Trophoblast cell (in vitro differentiated cells and primary cell): ENCODE results near the gene TUBB.

Experiments
- DNase-seq, 2 donors: peaks; one replicate each; pipeline ENCODE4 v3.0.0-alpha.2; 2016
- H2AFZ ChIP-seq: 2 replicates; pipeline ENCODE4 v1.6.1; 2013; ENCODE audit warnings: low read length, moderate library complexity, mild to moderate bottlenecking; ENCODE audit not compliant: insufficient read depth, poor library complexity
- H2AK5ac ChIP-seq: 2 replicates; pipeline ENCODE4 v1.6.1; 2013; ENCODE audit warnings: mild to moderate bottlenecking, low read length
- H2BK120ac ChIP-seq: 2 replicates; pipeline ENCODE4 v1.6.1; 2013; ENCODE audit warnings: low read length, mild to moderate bottlenecking, moderate library complexity; ENCODE audit not compliant: insufficient read depth, poor library complexity
- H2BK12ac ChIP-seq: 2 replicates; pipeline ENCODE4 v1.6.1; 2013; ENCODE audit warnings: mild to moderate bottlenecking, low read length, moderate library complexity
- H2BK5ac ChIP-seq: 2 replicates; pipeline ENCODE4 v1.6.1; 2013; ENCODE audit warnings: low read length, low read depth, moderate library complexity, mild to moderate bottlenecking; ENCODE audit not compliant: poor library complexity
- H3K14ac ChIP-seq: 2 replicates; pipeline ENCODE4 v1.6.1; 2013; ENCODE audit warnings: mild to moderate bottlenecking, low read length
- H3K18ac ChIP-seq: 2 replicates; pipeline ENCODE4 v1.6.1; 2013; ENCODE audit warnings: mild to moderate bottlenecking, low read length
- H3K23ac ChIP-seq: 2 replicates; pipeline ENCODE4 v1.6.1; 2013; ENCODE audit warnings: low read length
- H3K27ac ChIP-seq: 2 replicates; pipeline ENCODE4 v1.5.1; 2013; ENCODE audit warnings: low read depth, mild to moderate bottlenecking, inconsistent platforms, low read length, moderate library complexity
- H3K27me3 ChIP-seq: 2 replicates; pipeline ENCODE4 v1.6.1; 2013; ENCODE audit warnings: inconsistent platforms, mild to moderate bottlenecking, low read length, moderate library complexity; ENCODE audit not compliant: insufficient read depth
- H3K36me3 ChIP-seq, 2 experiments: 1 replicate in 1 of 2; 2 replicates in 1 of 2; pipeline ENCODE4 v1.6.1; 2013; ENCODE audit warnings: low read length in 2 of 2, mild to moderate bottlenecking in 2 of 2, moderate library complexity in 1 of 2; ENCODE audit not compliant: insufficient read depth in 2 of 2, control insufficient read depth in 1 of 2
- H3K4ac ChIP-seq: 2 replicates; pipeline ENCODE4 v1.6.1; 2013; ENCODE audit warnings: low read depth, mild to moderate bottlenecking, low read length, moderate library complexity
- H3K4me1 ChIP-seq, 2 experiments: 1 replicate in 1 of 2; 2 replicates in 1 of 2; pipeline ENCODE4 v1.6.1; 2013; ENCODE audit warnings: low read length in 2 of 2, mild to moderate bottlenecking in 2 of 2, moderate library complexity in 1 of 2; ENCODE audit not compliant: insufficient read depth in 2 of 2, control insufficient read depth in 1 of 2
- H3K4me2 ChIP-seq: 2 replicates; pipeline ENCODE4 v1.6.1; 2013; ENCODE audit warnings: inconsistent platforms, mild to moderate bottlenecking, low read length, moderate library complexity
- H3K4me3 ChIP-seq: 2 replicates; pipeline ENCODE4 v1.5.1; 2013; ENCODE audit warnings: mild to moderate bottlenecking, low read depth, low read length, inconsistent platforms
- H3K79me1 ChIP-seq: one replicate; pipeline ENCODE4 v1.6.1; 2013; ENCODE audit warnings: low read length
- H3K79me2 ChIP-seq: 2 replicates; pipeline ENCODE4 v1.6.1; 2013; ENCODE audit warnings: low read length, mild to moderate bottlenecking; ENCODE audit not compliant: control insufficient read depth, insufficient read depth, poor library complexity
- H3K9ac ChIP-seq: 2 replicates; pipeline ENCODE4 v1.6.1; 2013; ENCODE audit warnings: mild to moderate bottlenecking, low read length
- H3K9me3 ChIP-seq: 2 replicates; pipeline ENCODE4 v1.6.1; 2013; ENCODE audit warnings: low read depth, mild to moderate bottlenecking, control low read depth, inconsistent platforms, low read length; ENCODE audit not compliant: insufficient read depth
- H4K12ac ChIP-seq: 2 replicates; pipeline ENCODE4 v1.6.1; 2013; ENCODE audit warnings: low read depth, mild to moderate bottlenecking, low read length, moderate library complexity
- H4K8ac ChIP-seq: 2 replicates; pipeline ENCODE4 v1.6.1; 2013; ENCODE audit warnings: low read depth, mild to moderate bottlenecking, low read length, moderate library complexity
- H4K91ac ChIP-seq: one replicate; pipeline ENCODE4 v1.6.1; 2013; ENCODE audit warnings: low read depth, mild to moderate bottlenecking, low read length, moderate library complexity
- WGBS: extraction: QIAGEN DNeasy Blood & Tissue Kit; methylation state at CpG from one replicate; pipeline ENCODE4 v1.1.7; 2013; ENCODE audit warnings: missing lambda C conversion rate; ENCODE audit not compliant: insufficient read length, insufficient coverage; ENCODE audit errors: extremely low coverage; 5-methylcytosine and 5-hydroxymethylcytosine counted together

TUBB gene

DNA sequence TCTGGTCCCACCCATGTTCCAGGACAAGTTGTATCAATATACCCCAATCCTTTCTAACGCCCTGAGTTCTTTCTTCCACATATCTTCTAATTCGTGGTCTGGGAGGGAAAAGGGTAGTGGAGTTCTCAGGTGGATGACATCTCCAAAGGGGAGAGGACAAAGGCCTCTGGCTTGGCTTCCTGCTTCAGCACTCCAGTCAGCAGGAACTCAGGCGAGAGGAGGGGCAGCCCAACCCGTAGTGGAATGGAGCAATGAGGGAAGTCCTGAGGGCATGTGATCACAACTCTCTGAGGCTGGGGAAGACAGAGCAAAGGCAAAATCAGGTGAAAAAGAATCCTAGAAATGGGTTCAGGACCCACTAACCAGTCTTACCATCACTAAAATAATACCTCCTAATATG is 19.8 kb upstream of the TUBB start:
- Histone ChIP-seq H3K4me3 (no peak overlapping the region), H3K79me1 (no peaks in the 10 kb centered on the region), H3K23ac (no peak overlapping the region), H3K27me3 (no peaks in the 10 kb centered on the region), H3K79me2 (no peaks in the 10 kb centered on the region), H2BK120ac (no peak overlapping the region), H3K4me2 (no peak overlapping the region), H4K91ac (no peak overlapping the region), H3K9me3 (no peaks in the 10 kb centered on the region), H3K9ac (no peak overlapping the region), H3K18ac (no peak overlapping the region), H3K27ac (no peak overlapping the region), H3K36me3 (peaks cover 20 to 27% of the 10 kb centered on the region in 2 experiments), H2BK12ac (no peak overlapping the region), H2BK5ac (no peak overlapping the region), H2AK5ac (no peak overlapping the region), H3K14ac (no peak overlapping the region), H2AFZ (no peak overlapping the region), H3K4me1 (peaks cover 10 to 18% of the 10 kb centered on the region in 2 experiments), H4K8ac (no peak overlapping the region), H4K12ac (no peak overlapping the region), H3K4ac (no peak overlapping the region)
- WGBS = no CpG with 5 or more reads among the region's 4 CpGs
- peak; percentile 78 to 85 for DNase-seq

DNA sequence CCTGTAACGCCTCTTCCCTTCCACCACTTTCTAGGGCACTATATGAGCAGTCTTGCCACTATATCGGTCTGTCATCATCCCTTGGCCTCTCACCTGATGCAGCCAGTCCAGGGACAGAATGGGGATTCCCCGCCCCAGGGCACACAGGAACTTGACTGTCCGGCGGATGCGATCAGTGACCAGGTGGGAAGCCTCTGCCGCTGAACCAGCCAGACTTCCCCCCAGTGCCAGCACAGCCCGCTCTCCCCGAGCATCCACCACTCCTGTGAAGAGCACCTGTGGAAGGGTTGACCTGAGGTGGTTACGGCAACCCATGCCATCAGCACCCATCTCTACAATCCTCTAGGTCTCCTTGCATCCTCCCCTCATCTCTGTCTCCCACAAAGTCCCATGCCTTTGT is 17.1 kb upstream of the TUBB start:
- Histone ChIP-seq H3K4me3 (no peak overlapping the region), H3K4me2 (no peak overlapping the region), H3K18ac (no peak overlapping the region), H3K9me3 (no peaks in the 10 kb centered on the region), H4K8ac (no peak overlapping the region), H3K27me3 (no peaks in the 10 kb centered on the region), H3K36me3 (peaks cover 32 to 39% of the 10 kb centered on the region in 2 experiments), H3K79me1 (no peaks in the 10 kb centered on the region), H2BK120ac (no peak overlapping the region), H3K9ac (no peak overlapping the region), H3K27ac (no peak overlapping the region), H4K91ac (no peak overlapping the region), H2AK5ac (no peak overlapping the region), H3K4ac (no peak overlapping the region), H2BK12ac (no peak overlapping the region), H2AFZ (no peak overlapping the region), H3K79me2 (no peaks in the 10 kb centered on the region), H3K14ac (no peak overlapping the region), H3K23ac (no peak overlapping the region), H2BK5ac (no peak overlapping the region), H3K4me1 (peaks cover 7 to 18% of the 10 kb centered on the region in 2 experiments), H4K12ac (no peak overlapping the region)
- WGBS = no CpG with 5 or more reads among the region's 10 CpGs
- DNase-seq = peak; percentile 43 to 51

- no peak for DNase-seq
- H3K4me3 ChIP-seq = peak overlapping the region; percentile 6
- H2BK120ac ChIP-seq = no peak overlapping the region
- no peaks in the 10 kb centered on the region for H3K79me1 ChIP-seq
- no peaks in the 10 kb centered on the region for H3K27me3 ChIP-seq
- H3K36me3 ChIP-seq = peaks cover 33 to 41% of the 10 kb centered on the region in 2 experiments
- H3K4me2 ChIP-seq = no peak overlapping the region
- no peak overlapping the region for H4K12ac ChIP-seq
- H3K27ac ChIP-seq = no peak overlapping the region
- H3K4ac ChIP-seq = no peak overlapping the region
- H4K8ac ChIP-seq = no peak overlapping the region
- no peak overlapping the region for H2AFZ ChIP-seq
- H3K9ac ChIP-seq = no peak overlapping the region
- H4K91ac ChIP-seq = no peak overlapping the region
- no peak overlapping the region for H3K18ac ChIP-seq
- H3K14ac ChIP-seq = no peak overlapping the region
- H3K9me3 ChIP-seq = no peaks in the 10 kb centered on the region
- no CpG with 5 or more reads among the region's 4 CpGs for WGBS
- no peak overlapping the region for H2AK5ac ChIP-seq
- H3K23ac ChIP-seq = no peak overlapping the region
- no peak overlapping the region for H2BK5ac ChIP-seq
- peaks cover 7 to 18% of the 10 kb centered on the region in 2 experiments for H3K4me1 ChIP-seq
- no peak overlapping the region for H2BK12ac ChIP-seq
- no peaks in the 10 kb centered on the region for H3K79me2 ChIP-seq
These were observed 16.3 kb upstream of the TUBB start for GRCh38 chr6:30703821-30704220.

GRCh38 chr6:30705620-30706019 is 14.5 kb upstream of the TUBB start:
- Histone ChIP-seq H3K18ac (no peak overlapping the region), H3K9ac (no peak overlapping the region), H2BK5ac (no peak overlapping the region), H3K4me2 (no peak overlapping the region), H3K27me3 (no peaks in the 10 kb centered on the region), H4K8ac (no peak overlapping the region), H4K12ac (no peak overlapping the region), H3K23ac (no peak overlapping the region), H3K9me3 (no peaks in the 10 kb centered on the region), H3K4ac (no peak overlapping the region), H3K79me2 (no peaks in the 10 kb centered on the region), H3K4me3 (no peak overlapping the region), H2BK120ac (no peak overlapping the region), H3K79me1 (no peaks in the 10 kb centered on the region), H3K14ac (no peak overlapping the region), H2BK12ac (no peak overlapping the region), H3K27ac (no peak overlapping the region), H3K36me3 (peaks cover 37 to 43% of the 10 kb centered on the region in 2 experiments), H4K91ac (no peak overlapping the region), H2AK5ac (no peak overlapping the region), H2AFZ (no peak overlapping the region), H3K4me1 (peaks cover 3 to 13% of the 10 kb centered on the region in 2 experiments)
- WGBS = no CpG with 5 or more reads among the region's 4 CpGs
- DNase-seq = no peak
